HG03342 (cell line): Measurements from ENCODE around the gene TERT.
"Not testable (repeated sequence)": the region's sequence is repeated elsewhere in the genome, so short reads cannot be mapped to it uniquely, and the experiment has no call there.

ENCODE experiments used
- ATAC-seq: cut with Tn5 transposase; IDR thresholded peaks from one replicate; pipeline ENCODE4 v1.9.1; 2021; ENCODE audit warnings: mild to moderate bottlenecking, moderate library complexity; ENCODE audit not compliant: unreplicated experiment

Gene TERT

DNA sequence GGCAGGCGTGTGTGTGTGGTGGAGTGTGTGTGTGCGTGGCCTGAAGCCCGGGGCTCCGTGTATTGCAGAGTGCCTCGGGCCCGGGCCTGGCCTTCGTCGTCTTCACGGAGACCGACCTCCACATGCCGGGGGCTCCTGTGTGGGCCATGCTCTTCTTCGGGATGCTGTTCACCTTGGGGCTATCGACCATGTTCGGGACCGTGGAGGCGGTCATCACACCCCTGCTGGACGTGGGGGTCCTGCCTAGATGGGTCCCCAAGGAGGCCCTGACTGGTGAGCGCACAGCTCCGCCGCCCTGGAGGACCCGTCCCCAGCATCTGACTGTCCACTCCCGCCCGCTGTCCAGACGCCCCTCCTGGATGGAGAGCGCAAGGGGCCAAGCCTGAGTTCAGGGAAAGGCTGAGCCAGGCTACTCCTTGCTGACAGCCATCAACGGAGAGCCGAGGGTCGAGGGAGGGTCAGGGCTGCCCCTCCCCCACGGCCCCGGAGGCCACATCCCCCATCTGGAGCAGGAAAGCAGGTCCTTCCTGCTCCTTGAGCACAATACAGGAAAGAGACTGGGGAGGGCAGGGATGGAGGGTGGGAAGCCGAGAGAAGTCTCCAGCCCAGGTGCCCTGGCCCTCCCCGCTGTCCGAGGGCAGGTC, 51.3 kb downstream of the TERT start:
- no peak for ATAC-seq

DNA sequence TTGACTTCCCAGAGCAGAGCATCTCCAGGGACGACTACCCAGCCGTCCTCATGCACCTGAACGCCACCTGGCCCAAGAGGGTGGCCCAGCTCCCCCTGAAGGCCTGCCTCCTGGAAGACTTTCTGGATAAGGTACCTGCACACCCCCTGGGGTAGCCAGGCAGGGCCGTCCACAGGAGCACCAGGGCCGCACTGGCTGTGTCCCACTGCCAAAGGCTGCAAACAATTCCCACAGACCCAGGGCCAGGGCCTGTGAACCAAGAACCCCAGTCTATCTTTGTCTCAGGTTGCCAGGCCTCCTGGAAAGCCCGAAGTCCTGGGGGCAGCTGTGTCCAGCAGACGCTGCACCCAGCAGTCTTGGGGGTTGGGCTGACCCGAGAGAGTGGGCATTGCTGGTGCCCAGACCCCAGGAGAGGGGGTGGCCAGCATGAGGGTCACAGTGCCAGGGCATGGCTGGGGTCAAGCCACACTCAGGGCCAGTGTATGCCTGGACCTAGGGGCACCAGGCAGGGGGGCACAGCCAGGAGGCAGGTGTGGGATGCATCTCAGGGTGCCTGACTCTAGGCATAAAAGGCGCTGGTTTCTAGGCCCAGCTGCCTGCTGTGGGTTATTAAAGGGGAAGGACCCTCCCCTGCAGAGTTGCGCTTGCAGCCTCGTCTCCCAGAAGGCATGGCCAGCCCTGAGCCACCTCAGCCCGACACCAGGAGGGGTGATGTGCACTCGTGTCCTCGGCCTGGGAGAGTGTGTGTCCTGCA, 52.0 kb downstream of the TERT start:
- ATAC-seq = no peak

DNA sequence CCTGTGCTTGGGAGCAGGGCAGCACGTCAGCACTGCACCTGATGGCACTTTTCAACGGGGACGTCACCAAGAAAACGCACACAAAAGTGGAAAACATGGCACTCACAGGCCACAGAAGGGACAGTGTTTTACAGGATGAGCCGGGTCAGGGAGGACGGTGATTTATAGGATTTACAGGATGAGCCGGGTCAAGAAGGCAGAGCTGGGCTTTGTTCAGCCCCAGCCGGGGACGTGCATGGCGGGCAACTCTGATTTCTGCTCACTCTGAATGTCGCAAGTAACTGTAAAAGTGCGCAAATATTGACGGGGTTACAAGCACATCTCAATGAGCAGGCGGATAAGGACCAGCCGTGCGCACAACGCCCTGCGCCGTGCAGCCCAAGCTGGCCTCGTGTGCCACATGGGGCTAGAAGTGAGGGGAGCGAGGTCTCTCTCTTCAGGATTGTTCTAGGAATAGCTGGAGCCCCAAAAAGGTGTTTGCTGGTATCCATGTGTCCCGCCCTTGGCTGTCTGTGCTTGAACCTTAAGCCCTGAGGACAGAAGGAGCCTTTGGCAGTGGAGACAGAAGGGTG, 53.3 kb downstream of the TERT start:
- ATAC-seq = no peak

DNA sequence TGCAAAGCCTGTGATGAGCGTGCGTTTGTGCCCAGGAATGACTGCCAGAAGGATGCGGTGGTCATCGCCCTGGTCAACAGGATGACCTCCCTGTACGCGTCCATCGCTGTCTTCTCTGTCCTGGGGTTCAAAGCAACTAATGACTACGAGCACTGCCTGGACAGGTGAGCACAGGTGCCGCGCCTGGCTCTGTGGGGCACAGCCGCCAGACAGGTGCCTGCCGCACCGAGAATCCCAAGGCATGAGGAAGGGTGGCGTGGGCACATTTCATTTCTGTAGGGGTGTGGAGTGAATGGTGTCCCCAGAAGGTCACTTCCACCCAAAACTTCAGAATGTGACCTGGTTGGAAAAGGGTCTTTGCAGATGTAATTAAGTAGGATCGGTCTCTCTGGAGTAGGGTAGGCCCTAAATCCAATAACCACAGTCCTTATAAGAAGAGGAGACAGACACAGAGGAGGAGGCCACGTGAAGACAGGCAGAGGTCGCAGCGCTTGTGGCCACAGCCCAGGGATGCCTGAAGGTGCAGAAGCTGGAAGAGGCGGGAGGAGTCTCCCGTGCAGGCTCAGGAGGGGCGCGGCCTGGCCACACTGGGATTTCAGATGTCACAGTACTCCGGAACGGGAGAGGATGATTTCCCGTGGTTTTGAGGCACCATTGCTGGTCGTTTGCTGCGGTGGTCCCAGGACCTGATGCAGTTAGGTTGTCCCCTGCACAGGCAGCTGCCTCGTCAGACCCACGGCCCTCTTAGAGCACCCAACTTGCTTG, 54.2 kb downstream of the TERT start:
- ATAC-seq = no peak

DNA sequence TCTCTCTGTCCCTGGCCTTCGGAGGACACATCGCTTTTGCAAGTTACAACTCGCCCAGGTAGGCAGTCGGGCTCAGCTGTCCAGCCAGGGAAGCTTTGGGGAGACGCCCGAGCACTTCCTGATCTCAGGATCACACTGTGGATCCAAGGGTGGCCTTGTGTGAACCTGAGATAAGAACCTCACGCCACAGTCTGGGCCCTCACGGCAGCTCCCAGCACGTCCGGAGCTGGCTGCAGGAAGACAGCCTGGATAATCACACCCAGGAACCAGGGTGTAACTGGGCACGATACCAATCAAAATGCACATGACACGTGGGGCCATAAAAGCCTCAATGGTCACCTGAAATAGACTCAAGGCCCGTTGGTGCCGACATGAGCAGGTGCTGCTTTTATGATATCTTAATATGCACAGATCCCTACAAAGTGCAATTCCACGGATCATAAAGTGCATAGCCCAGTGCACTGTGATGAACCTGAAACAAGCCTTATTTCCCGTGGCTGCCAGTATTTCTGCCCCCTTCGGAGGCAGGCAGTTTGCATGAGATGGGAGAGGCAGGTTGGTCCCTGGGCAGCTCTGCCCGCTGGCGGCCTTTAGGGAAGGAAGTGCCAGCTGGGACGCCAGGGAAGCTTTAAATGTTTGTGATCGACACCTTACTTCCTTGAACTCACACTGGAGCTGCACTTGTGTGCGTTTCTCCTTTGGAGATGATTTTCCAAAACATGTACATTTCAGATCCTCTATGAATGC, 55.2 kb downstream of the TERT start:
- no peak for ATAC-seq

DNA sequence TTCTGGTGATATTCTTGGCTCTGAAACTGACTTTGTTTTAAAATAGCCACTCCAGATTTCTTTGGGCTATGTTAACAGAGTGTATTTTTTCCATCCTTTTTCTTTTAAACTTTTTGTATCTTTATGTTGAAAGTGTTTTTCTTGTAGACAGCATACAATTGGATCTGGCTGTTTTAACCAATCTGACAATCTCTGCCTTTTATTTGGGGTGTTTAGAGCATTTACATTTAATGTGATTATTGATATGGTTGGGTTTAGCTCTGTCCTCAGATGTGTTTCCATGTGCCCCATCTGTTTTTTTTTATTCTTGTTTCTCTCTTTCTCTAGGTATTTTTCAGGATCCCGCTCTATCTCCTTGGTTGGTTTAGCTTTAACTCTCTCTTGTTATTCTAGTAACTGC, 59.0 kb downstream of the TERT start:
- ATAC-seq = no peak

DNA sequence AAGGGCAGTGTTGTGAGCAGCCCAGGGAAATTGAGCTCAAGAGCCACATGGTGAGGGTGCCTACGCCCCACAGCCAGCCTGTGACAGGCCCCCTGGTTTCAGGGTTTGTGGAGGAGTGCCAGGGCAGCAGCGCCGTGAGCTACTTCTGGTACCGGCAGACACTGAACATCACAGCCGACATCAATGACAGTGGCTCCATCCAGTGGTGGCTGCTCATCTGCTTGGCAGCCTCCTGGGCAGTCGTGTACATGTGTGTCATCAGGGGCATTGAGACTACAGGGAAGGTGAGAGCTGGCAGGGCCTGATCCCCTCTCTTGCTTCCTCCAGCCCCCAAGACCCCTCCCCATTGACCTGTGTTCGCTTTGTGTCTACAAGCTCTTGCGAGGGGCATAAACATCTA, 59.5 kb downstream of the TERT start:
- ATAC-seq = no peak

DNA sequence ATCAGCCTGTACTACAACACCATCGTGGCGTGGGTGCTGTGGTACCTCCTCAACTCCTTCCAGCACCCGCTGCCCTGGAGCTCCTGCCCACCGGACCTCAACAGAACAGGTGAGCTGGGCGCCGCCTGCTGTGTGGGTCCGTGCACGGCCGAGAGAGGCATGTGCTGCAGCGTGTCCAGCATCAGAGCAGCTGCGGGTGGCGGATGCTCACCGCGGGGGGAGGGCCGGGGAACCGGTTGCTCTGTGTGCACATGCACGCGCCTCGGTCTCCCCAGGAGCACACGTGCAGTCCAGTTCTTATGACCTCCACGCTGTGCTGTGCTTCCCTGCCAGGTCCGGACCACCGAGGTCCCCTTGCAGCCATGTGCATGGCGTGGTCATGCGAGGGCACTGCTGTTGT, 62.1 kb downstream of the TERT start:
- ATAC-seq = no peak

DNA sequence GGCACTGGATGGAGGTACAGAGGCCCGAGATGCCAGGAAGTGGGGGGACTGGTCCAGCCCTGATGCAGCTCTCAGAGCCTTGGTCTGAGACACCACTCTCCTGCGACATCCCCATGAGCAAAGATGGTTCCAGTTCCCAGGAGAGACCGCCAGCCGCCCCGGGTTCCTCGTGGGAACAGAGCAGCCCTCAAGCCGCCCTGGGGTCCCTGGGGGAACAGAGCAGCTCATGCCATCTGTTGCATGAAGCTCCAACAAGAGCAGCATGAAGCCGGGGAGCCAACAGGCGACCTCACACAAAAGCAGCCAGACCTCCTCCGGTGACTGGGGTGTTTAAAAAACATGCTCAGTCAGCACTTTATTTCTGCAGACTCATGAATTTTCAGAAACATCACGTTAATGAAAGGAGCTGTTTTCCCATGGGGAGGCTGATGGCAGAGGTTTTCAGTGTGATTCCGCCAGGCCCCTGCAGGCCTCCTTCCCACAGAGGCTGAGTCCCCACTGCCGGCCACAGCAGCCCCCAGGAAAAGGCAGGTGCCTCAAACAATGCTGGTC, 63.4 kb downstream of the TERT start:
- ATAC-seq = no peak

DNA sequence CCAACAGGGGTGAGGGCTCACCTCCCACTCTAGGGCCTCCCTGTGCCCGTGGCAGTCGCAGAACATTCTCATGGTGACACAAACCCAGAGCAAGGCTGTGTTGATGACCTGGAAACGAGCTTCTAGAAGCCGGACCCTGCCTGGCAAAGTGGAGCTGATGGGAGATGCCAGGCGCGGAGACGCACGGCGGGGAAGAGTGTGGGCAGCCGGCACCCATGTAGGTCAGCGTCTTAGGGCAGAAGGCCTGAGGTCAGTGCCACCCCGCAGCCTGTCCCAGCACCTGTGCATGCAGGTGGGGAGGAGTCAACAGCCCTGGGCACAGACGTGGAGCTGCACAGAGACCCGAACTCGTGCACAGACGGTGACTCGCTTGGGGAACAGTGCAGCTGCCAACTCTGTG, 64.3 kb downstream of the TERT start:
- ATAC-seq = no peak

DNA sequence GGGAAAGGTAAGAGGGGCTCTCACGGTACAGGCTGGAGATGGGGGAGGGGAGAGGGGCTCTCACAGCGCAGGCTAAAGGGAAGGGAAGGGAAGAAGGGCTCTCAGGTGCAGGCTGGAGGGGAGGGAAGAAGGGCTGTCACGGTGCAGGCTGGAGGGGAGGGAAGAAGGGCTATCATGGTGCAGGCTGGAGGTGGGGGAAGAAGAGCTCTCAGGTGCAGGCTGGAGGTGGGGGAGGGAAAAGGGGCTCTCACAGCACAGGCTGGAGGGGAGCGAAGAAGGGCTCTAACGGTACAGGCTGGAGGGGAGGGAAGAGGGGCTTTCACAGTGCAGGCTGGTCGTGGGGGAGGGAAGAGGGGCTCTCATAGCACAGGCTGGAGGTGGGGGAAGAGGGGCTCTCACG, 65.0 kb downstream of the TERT start:
- ATAC-seq = no peak

DNA sequence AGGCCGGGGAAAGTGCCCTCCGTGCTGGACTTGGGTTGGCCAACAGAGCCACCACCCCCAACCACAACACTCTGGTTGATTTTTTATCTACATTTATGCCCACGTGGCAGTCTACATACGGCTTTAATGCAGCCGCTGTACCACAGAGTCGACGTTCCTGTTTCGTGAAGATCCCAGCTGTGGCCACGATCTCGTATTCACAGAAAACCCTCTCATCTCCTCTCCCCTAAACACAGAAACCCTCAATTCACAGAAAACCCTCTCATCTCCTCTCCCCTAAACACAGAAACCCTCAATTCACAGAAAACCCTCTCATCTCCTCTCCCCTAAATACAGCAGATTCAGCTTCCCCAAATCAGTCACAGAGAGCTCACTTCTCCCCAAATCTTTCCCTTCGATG, 65.8 kb downstream of the TERT start:
- not testable (repeated sequence) for ATAC-seq

DNA sequence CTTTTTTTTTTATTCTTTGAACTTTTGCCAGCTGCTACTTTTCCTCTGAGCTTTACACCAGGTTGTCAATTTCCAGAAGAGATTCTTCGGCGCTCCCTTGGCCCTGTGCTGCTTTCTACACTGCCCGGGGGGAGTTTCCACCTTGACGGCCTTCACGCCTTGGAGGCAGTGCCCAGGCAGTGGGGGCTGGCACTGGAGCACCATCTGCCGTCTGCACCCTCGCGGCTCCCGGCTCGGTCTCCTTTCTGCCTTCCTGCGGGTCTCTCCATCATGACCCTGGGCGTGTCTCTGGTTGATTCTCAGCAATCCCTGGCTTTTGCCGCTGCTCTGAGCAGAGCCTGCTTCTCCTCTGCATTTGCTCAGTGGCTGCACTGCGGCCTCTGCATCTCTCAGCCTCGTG, 66.7 kb downstream of the TERT start:
- no peak for ATAC-seq

DNA sequence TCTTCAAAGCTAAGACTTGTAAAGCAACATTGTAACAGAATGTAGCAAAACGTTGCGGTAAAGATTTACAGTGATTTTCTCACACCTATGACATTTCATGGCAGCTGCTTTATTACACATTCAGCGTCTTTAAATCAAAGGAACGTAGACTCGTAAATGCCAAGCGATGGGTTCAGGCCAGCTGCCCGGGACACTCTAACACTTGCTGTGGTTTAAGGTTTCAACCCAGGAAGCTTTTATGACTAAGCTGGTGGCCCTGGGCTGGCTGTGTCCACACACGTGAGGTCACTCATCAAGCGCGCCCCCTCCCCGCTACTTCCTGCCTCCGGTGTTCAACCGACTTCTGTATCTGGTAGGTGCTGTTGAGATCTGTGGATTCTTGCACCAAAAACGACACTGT, 67.2 kb downstream of the TERT start:
- no peak for ATAC-seq

DNA sequence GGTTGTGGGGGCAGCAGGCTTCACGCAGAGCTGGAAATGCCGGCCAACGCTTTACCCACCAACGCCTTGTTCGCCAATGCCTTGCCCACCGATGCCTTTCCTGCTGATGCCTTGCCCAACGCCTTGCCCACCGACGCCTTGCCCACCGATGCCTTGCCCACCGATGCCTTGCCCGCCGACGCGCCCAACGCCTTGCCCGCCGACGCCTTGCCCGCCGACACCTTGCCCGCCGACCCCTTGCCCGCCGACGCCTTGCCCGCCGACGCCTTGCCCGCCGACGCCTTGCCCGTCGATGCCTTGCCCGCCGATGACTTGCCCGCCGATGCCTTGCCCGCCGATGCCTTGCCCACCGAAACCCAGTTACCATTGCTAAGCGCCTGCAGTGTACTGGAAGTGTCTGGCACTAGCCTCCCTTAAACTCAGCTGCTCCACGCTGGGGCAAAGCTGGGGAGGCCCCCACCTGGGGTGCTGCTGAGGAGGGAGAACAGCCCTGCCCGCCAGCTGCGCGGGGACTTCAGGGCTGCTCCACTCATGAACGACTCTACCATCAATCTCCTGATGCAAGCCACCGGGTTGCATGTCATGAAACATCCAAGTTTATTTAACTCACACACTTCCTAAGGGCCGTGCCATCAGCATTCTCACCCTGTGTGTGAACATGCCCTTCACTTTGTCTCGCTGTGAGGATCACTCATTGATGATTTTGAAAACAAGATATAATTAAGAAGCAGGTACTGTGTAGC, 67.9 kb downstream of the TERT start:
- no peak for ATAC-seq

DNA sequence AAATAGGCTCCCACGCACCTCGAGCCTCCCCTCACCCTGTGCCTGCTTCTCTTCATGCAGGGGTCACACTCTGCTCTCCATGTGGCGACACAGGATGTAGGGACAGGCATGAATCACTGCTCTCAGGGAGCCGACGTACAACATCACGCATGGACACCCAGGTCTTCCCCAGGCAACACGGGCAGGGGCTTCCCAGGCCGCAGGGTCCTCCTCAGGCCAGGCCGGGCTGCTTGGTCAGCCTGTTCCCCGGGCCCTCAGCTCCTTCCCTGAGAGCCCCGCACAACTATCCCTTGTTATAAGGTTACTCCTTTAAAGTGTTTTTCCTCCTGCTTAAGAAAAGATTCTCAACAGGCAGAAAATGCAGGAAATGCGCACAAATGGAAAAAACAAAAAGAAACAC, 68.6 kb downstream of the TERT start:
- no peak for ATAC-seq

DNA sequence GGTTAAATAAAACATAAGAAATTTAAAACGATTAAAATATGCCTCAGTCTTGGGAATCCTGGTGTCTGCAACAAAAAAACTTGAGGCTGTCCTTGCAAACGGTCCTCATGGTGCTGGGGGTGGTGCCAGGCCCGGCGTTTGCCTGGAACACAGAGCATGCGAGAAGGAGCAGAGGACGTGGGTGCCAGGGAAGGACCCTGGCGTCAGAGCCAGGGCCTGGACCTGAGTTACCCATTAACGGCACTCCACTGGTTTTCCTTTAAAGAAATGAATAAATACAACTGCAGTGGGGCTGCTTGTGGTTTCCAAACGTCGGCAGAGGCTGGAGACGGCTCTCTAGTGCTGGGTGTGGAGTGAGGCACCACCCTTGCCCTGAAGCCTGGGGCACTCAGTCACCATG, 69.8 kb downstream of the TERT start, which contains the start of gene SLC6A18:
TSS of gene SLC6A18 (plus strand) at position 301 of the 400 bp plus-strand sequence. CDS start at position 398, 97 bp downstream.
- no peak for ATAC-seq

DNA sequence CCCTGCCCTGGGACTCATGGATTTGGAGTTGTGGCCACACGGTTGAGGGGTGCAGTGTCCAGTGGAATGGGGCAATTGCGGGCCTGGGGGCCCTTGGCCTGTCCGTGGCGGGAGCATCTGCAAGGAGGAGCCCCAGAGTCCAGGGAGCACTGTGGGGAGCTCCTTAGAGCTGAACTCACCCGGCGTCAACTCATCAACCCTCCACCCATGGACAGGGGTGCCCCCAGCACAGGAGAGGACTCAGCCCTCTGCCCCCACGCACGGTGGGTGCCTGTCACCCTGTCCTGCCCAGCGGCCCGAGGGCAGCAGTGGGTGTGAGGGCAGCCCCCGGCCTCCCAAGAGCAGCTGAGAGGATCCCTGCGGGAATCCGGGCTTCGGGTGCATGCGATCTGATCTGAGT, 70.2 kb downstream of the TERT start:
- ATAC-seq = no peak

DNA sequence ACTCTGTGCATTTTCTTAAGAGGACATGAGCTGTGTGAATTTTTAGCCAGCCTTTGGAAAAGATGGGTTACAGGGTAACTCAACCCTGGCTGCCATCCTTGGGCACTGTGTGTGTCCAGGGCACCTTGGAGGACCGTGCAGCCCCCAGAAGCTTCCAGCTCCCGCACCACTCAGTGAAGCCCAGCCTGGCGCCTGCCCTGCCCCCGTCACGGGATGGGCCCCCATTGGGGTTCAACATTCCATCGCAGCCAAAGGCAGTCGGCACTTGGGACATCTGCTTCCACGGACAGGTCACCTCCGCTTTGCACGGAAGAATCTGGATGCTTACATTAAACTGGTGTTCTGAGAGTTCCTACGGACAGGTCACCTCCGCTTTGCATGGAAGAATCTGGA, 71.6 kb downstream of the TERT start:
- ATAC-seq = no peak
